GM23338 (cell line): ENCODE results near the gene OXT. TPM values are rescaled to one million over a fixed set of nuclear protein-coding genes. Genes with fewer than 3 reads are reported as not detected.

Source experiments
- ATAC-seq: fragments of 200-7000 bp; cut with Tn5 transposase; 3 replicates; pipeline ENCODE4 v1.9.1; 2020
- DNase-seq: peaks from one replicate; pipeline ENCODE4 v3.0.0-alpha.2; 2015; ENCODE audit warnings: low spot score
- H2AFZ ChIP-seq: fragments of 200-600 bp; sonication (generic); 2 replicates; pipeline ENCODE4 v1.8.0; 2016; ENCODE audit warnings: antibody characterized with exemption, mild to moderate bottlenecking, moderate library complexity
- H3F3A ChIP-seq: fragments of 200-600 bp; sonication (generic); replicated peaks from 2 replicates; pipeline ENCODE4 v1.8.0; 2017; ENCODE audit warnings: antibody characterized with exemption, mixed run types, low read depth
- H3K27ac ChIP-seq: fragments of 200-600 bp; sonication (generic); 2 replicates; pipeline ENCODE4 v1.6.1; 2016; ENCODE audit warnings: low read depth
- H3K27me3 ChIP-seq: fragments of 200-600 bp; sonication (generic); 2 replicates; pipeline ENCODE4 v1.8.0; 2016; ENCODE audit warnings: mild to moderate bottlenecking, mixed run types, moderate library complexity; ENCODE audit not compliant: insufficient read depth
- H3K36me3 ChIP-seq: fragments of 200-600 bp; sonication (generic); 2 replicates; pipeline ENCODE4 v1.8.0; 2016; ENCODE audit warnings: mild to moderate bottlenecking; ENCODE audit not compliant: insufficient read depth
- H3K4me1 ChIP-seq: fragments of 200-600 bp; sonication (generic); 2 replicates; pipeline ENCODE4 v1.8.0; 2016; ENCODE audit warnings: mild to moderate bottlenecking, moderate library complexity; ENCODE audit not compliant: insufficient read depth
- H3K4me2 ChIP-seq: fragments of 200-600 bp; sonication (generic); 2 replicates; pipeline ENCODE4 v1.7.1; 2017; ENCODE audit warnings: mixed run types
- H3K4me3 ChIP-seq: fragments of 200-600 bp; sonication (generic); 2 replicates; pipeline ENCODE4 v1.6.1; 2016; ENCODE audit warnings: mixed run types
- H3K79me2 ChIP-seq: fragments of 200-600 bp; sonication (generic); replicated peaks from 2 replicates; pipeline ENCODE4 v1.8.0; 2017; ENCODE audit warnings: mild to moderate bottlenecking; ENCODE audit not compliant: insufficient read depth
- H3K9me2 ChIP-seq: fragments of 200-600 bp; sonication (generic); 2 replicates; pipeline ENCODE4 v1.8.0; 2017; ENCODE audit not compliant: insufficient read depth
- H4K20me1 ChIP-seq: fragments of 200-600 bp; sonication (generic); replicated peaks from 2 replicates; pipeline ENCODE4 v1.8.0; 2017; ENCODE audit warnings: mild to moderate bottlenecking; ENCODE audit not compliant: insufficient read depth
- H3K27ac Mint-ChIP-seq: 2 replicates; pipeline ENCODE4 v1.8.0; 2020; ENCODE audit warnings: inconsistent platforms, mild to moderate bottlenecking, moderate library complexity, mixed read lengths
- H3K27me3 Mint-ChIP-seq: 3 replicates; pipeline ENCODE4 v1.8.0; 2022; ENCODE audit warnings: low read depth, mild to moderate bottlenecking, moderate library complexity, mixed read lengths, inconsistent platforms; ENCODE audit not compliant: insufficient read depth, poor library complexity
- H3K36me3 Mint-ChIP-seq: 3 replicates; pipeline ENCODE4 v1.8.0; 2021; ENCODE audit warnings: low read depth, mild to moderate bottlenecking, inconsistent platforms, moderate library complexity, mixed read lengths
- H3K4me1 Mint-ChIP-seq: 3 replicates; pipeline ENCODE4 v1.8.0; 2020; ENCODE audit warnings: mild to moderate bottlenecking, inconsistent platforms, mixed read lengths
- H3K4me3 Mint-ChIP-seq: 3 replicates; pipeline ENCODE4 v1.8.0; 2021; ENCODE audit warnings: moderate library complexity, mild to moderate bottlenecking, inconsistent platforms, mixed read lengths
- H3K9me3 Mint-ChIP-seq: 3 replicates; pipeline ENCODE4 v1.8.0; 2020; ENCODE audit warnings: moderate library complexity, mild to moderate bottlenecking, inconsistent platforms, mixed read lengths
- CREB1 ChIP-seq: fragments of 250-450 bp; sonication (Bioruptor Pico); IDR thresholded peaks from 2 replicates; pipeline ENCODE4 v1.5.0; 2020; ENCODE audit warnings: low read depth, mild to moderate bottlenecking, moderate library complexity
- CTCF ChIP-seq, 2 experiments: fragments of 200-600 bp in 1 of 2; sonication (generic) in 1 of 2; conservative IDR thresholded peaks; 2 replicates each; pipeline versions ENCODE4 v1.5.1 to v1.6.1; 2016 to 2017; ENCODE audit warnings: antibody characterized with exemption in 2 of 2, low read depth in 2 of 2, mild to moderate bottlenecking in 2 of 2, moderate library complexity in 1 of 2
- ETS1 ChIP-seq: IDR thresholded peaks from 2 replicates; pipeline ENCODE4 v1.6.1; 2016; ENCODE audit warnings: antibody characterized with exemption
- EZH2 ChIP-seq: fragments of 200-600 bp; sonication (generic); IDR thresholded peaks from one replicate; pipeline ENCODE4 v1.8.0; 2017; ENCODE audit warnings: antibody characterized with exemption, mild to moderate bottlenecking, low read depth; ENCODE audit not compliant: unreplicated experiment
- JUNB ChIP-seq: IDR thresholded peaks from one replicate; pipeline ENCODE4 v1.6.1; 2016; ENCODE audit warnings: antibody characterized with exemption; ENCODE audit not compliant: unreplicated experiment
- NANOG ChIP-seq: IDR thresholded peaks from 2 replicates; pipeline ENCODE4 v1.6.1; 2016; ENCODE audit warnings: antibody characterized with exemption, borderline replicate concordance
- POLR2AphosphoS5 ChIP-seq: IDR thresholded peaks from 2 replicates; pipeline ENCODE4 v1.6.1; 2016; ENCODE audit warnings: antibody characterized with exemption, low read depth
- REST ChIP-seq: IDR thresholded peaks from one replicate; pipeline ENCODE4 v1.6.1; 2018; ENCODE audit warnings: antibody characterized with exemption; ENCODE audit not compliant: unreplicated experiment
- STAT1 ChIP-seq: IDR thresholded peaks from one replicate; pipeline ENCODE4 v1.6.1; 2016; ENCODE audit warnings: antibody characterized with exemption; ENCODE audit not compliant: unreplicated experiment
- ZNF114 ChIP-seq: fragments of 250-450 bp; sonication (Bioruptor Pico); IDR thresholded peaks from 2 replicates; pipeline ENCODE4 v1.5.0; 2020; ENCODE audit warnings: mild to moderate bottlenecking, moderate library complexity
- polyA plus RNA-seq: library from polyadenylated mRNA; unstranded; fragments of >200 nt; fragmentation: Nextera tagmentation; extraction: Ambion mirVana; gene quantifications from 2 replicates; pipeline ENCODE4 v1.2.1, GENCODE V29; 2016
- total RNA-seq: library from RNA; depleted of rRNA; stranded (reverse); fragments of >200 nt; shearing (Covaris generic); gene quantifications from 2 replicates; pipeline ENCODE4 v1.2.3, GENCODE V29; 2014

OXT gene
- total and polyA plus RNA-seq, 2 experiments from 2014 or later: 1.5 TPM; not detected in 1

GRCh38 chr20:3041854-3042409 is 29.5 kb upstream of the OXT start:
- H3K27me3 ChIP-seq: no peaks in the 10 kb centered on the region
- Mint-ChIP-seq H3K36me3 (peaks cover 38% of the 10 kb centered on the region), H3K4me3 (peak overlapping the region; percentile 44), H3K9me3 (no peaks in the 10 kb centered on the region; the same call in 2 of the 3 replicates), H3K27me3 (peaks cover 14% of the 10 kb centered on the region), H3K4me1 (peaks cover 23% of the 10 kb centered on the region), H3K27ac (peak overlapping the region; percentile 90)
- peaks cover 24% of the 10 kb centered on the region for H3K4me1 ChIP-seq
- no peak for TF ChIP-seq EZH2
- TF ChIP-seq NANOG: no peak
- TF ChIP-seq CTCF (conservative IDR thresholded peaks at IDR 0.05; ENCODE audit: low read depth in 2 of 2): no peak
- TF ChIP-seq CREB1 (CRISPR knock-in tag): no peak
- TF ChIP-seq ZNF114 (CRISPR knock-in tag): no peak
- no peak for TF ChIP-seq ETS1
- TF ChIP-seq REST: no peak
- TF ChIP-seq JUNB: no peak
- ATAC-seq (no peak), DNase-seq (peak; percentile 33)
- H3F3A ChIP-seq: no peaks in the 10 kb centered on the region
- peaks cover 5% of the 10 kb centered on the region for H3K79me2 ChIP-seq
- no peaks in the 10 kb centered on the region for H4K20me1 ChIP-seq
- peaks cover 4% of the 10 kb centered on the region; the same call in 1 of the 2 replicates for H3K9me2 ChIP-seq
- H3K36me3 ChIP-seq: no peaks in the 10 kb centered on the region
- peak overlapping the region; percentile 35; the same call in 1 of the 2 replicates for H3K4me3 ChIP-seq
- peak overlapping the region; percentile 11 for H3K27ac ChIP-seq
- peak overlapping the region; percentile 44 for H3K4me2 ChIP-seq
- no peak overlapping the region for H2AFZ ChIP-seq

GRCh38 chr20:3042625-3043024 is 28.8 kb upstream of the OXT start:
- ATAC-seq (no peak), DNase-seq (peak; percentile 33)
- Histone ChIP-seq H3K4me1 (peaks cover 24% of the 10 kb centered on the region), H3K79me2 (peaks cover 11% of the 10 kb centered on the region), H3K4me2 (peak overlapping the region; percentile 44; the same call in 1 of the 2 replicates), H3K4me3 (no peak overlapping the region; the same call in 1 of the 2 replicates), H2AFZ (no peak overlapping the region), H4K20me1 (peaks cover 3% of the 10 kb centered on the region; the same call in 1 of the 2 replicates), H3F3A (no peaks in the 10 kb centered on the region), H3K27ac (no peak overlapping the region), H3K27me3 (no peaks in the 10 kb centered on the region), H3K9me2 (peaks cover 4% of the 10 kb centered on the region; the same call in 1 of the 2 replicates), H3K36me3 (0 out of 2 replicates have a peak, but pooled peaks cover 3% of the 10 kb centered on the region)
- Mint-ChIP-seq H3K36me3 (peaks cover 43% of the 10 kb centered on the region), H3K4me1 (peaks cover 25% of the 10 kb centered on the region), H3K9me3 (no peaks in the 10 kb centered on the region; the same call in 2 of the 3 replicates), H3K27me3 (peaks cover 16% of the 10 kb centered on the region), H3K4me3 (peak overlapping the region; percentile 44), H3K27ac (no peak overlapping the region)
- TF ChIP-seq STAT1 (no peak), POLR2AphosphoS5 (0 out of 2 replicates have a peak, but pooled peaks have one; percentile 20), JUNB (no peak)
